GM21381 (cell line): ENCODE results near the gene ARHGAP45.

ENCODE experiments used
- ATAC-seq: cut with Tn5 transposase; IDR thresholded peaks from one replicate; pipeline ENCODE4 v1.9.1; 2021; ENCODE audit warnings: mild to moderate bottlenecking, moderate library complexity; ENCODE audit not compliant: unreplicated experiment

The ARHGAP45 gene

DNA sequence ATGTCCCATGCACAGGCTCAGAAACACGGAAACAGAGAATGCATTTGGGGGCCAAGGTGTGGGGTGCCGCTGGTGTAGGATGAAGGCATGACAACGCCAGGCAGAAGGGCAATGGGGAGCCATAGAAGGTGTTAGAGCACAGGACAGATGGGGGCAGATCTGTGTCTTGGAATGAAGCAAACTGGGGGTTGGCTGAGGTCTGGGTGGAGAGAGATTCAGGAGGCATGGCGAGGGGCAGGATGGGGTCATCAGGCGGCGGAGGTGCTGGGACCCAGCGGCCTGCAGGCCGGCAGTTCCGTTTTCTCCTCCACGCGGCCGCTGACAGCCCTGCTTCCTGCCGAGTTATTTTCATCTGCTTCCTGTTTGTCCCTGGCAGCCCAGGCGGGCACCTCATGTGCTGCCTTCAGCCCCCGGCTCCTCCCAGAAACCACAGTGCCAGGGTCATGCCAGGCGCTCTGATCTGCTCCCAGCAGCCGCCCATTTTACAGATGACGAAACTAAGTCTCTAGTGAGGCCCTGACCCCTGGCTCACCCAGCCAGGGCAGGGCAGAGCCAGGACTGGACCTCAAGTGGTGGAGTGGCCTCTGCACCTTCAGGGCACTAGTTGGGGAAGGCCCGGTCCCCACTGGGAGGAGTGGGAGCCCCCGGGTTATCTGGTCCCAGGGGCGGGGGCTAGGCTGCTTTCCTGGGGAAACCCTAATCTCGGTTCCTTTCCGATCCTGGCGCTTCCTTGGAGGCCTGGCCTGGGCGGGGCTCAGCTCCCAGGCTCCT lies 2.2 kb downstream of the ARHGAP45 start:
- ATAC-seq, result no peak

DNA sequence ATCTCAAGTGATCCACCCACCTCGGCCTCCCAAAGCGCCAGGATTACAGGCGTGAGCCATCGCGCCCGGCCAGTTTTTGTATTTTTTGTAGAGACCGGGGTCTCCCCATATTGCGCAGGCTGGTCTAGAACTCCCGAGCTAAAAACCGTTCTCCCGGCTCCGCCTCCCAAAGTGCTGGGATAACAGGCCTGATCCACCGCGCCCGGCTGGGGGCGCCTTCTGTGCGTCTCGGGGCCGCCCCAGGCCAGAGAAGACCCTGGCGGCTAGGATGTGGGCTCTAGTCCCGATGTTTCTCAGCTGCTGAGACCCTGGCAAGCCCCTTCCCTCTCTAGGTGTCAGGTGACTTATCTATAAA lies 3.6 kb downstream of the ARHGAP45 start:
- ATAC-seq, result no peak

DNA sequence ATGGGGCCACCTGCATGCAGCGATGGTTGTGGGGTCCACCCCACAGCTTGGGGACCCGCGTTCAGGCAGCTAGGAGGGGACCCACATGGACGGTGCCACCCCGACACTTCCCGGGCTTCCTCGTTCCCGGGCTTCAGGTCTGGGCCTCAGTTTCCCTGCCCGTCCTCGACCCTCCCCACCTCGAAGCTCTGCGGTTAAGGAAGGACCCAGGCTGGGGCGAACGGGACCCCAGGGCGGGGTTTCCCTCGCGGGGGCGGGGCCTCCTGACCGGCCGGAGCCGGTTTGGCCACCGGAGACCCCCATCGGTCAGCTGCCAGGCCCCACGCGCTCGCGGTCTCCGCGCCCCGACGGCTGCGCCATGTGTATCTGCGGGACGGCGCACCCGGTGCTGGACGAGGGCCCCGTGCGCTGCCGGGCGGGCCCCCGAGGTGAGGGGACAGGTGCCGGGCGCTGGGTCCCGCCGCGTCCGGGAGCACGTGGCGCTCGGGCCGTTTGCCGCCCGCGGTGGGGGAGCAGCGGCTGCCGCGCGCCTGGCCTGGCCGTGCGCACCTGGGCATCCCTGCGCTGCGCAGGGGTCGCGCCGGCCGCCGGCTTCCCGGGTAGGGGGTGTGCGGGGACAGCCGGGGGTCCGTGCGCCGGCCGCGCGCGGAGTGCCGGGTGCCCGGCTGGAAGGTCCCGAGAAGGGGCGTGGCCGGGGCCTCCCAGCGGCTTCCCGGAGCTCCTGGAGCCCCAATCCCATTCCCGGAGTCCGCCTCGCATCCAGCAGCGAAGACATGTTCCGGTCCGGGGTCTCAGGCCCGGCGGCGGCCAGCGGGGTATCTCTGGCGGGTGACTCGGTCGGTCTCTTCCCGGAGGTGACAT lies 4.2 kb downstream of the ARHGAP45 start:
- ATAC-seq, result no peak

DNA sequence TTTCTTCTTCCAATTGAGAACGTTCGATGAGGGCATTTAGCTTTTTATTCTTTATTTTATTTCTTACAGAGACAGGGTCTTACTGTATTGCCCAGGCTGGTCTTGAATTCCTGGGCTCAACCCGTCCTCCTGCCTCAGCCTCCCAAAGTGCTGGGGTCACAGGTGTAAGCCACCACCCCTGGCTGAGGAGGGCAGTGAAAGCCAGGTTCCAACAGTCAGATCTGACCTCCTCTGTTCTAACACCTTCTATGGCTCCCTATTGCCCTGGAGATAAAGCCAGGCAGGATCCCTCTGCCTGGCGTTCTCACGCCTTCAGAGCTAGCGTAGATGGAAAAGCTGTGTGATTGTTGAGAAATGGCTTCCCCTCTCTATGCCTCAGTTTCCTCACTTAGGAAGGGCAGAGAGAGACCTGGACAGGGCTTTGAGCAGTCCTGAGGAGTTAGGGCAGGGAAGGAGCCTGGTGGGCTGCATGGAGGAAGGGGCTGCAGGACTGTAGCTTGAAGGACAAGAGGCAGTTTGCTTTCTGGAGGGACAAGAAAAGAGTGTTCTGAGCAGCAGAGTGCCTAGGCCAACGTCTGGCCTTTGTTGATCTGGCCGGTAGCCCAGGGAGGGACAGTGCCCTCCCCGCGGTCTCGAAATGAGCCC lies 5.5 kb downstream of the ARHGAP45 start:
- no peak for ATAC-seq

DNA sequence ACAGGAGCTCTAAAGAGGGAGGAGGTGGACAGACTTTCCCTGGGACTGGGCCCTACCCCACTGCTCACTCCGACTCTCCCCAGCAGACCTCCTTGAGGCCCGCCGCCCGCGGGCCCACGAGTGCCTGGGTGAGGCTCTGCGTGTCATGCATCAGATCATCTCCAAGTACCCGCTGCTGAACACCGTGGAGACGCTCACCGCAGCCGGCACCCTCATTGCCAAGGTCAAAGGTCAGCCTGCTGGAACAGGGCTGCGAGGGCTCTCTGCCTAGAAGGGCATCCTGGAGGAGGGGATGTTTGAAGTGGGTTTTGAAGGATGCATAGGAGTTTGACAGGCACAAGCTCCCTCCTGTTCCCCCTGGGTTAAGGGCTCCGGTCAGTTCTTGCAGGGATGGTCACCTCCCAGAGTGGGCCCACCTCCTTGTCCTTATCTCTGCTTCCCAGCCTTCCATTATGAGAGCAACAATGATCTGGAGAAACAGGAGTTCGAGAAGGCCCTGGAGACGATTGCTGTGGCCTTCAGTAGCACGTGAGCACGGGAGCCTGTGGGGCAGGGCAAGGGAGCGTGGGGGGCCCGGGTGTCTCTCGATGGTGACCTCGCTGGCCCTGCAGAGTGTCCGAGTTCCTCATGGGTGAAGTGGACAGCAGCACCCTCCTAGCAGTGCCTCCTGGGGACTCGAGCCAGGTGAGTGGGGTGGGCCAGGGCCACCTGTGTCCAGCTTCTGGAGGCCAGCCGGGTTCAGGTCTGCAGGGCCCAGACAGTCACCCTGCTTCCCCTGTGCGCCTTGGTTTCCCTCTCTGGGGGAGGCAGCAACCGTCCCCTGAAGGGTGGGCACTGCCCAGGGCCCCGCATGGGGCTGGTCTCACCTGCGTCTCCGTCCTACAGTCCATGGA lies 6.3 kb downstream of the ARHGAP45 start:
- no peak for ATAC-seq

DNA sequence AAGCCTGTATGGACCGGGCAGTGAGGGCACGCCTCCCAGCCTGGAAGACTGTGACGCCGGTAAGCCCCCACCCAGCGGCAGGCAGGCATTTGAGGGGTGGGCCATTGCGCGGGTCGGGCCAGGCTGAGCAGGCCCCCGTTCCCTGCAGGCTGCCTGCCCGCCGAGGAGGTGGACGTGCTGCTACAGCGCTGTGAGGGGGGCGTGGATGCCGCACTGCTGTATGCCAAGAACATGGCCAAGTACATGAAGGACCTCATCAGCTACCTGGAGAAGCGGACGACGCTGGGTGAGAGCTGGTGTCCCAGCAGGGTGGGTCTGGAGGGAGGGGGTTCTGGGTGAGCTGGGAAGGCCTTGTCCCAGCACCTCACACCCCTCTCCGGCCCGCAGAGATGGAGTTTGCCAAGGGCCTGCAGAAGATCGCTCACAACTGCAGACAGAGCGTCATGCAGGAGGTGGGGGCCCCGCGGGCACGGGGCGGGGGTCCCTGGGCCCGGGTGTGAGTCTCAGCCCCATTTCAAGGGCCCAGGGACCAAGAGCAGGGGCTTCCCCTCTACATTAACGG lies 7.1 kb downstream of the ARHGAP45 start:
- no peak for ATAC-seq

DNA sequence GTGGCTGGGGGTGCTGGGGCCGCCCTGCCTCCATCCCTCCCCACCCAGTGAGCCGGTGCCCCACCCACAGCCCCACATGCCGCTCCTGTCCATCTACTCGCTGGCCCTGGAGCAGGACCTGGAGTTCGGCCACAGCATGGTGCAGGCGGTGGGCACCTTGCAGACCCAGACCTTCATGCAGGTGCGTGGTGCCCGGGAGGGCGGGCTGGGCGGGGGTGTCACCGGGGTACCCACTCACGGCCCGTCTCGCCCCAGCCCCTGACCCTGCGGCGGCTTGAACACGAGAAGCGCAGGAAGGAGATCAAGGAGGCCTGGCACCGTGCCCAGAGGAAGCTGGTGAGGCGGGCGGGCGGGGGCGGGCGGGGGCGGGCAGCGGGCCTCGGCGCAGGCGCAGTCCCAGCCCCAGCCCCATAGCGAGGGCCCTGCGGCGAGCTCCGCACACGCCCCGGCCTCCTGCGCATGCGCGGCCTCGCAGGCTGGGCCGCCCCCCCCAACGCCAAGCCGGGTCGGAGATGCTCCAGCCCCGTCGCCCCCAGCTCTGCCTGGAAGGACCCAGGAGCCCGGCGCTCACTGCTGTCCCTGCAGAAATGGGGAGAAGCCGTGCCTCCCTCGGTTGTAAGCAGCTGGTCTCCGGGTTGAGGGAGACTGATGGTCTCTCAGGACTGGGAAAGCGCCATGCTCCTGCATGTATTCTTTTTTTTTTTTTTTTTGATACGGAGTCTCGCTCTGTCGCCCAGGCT lies 7.7 kb downstream of the ARHGAP45 start:
- peak; percentile 52 for ATAC-seq

DNA sequence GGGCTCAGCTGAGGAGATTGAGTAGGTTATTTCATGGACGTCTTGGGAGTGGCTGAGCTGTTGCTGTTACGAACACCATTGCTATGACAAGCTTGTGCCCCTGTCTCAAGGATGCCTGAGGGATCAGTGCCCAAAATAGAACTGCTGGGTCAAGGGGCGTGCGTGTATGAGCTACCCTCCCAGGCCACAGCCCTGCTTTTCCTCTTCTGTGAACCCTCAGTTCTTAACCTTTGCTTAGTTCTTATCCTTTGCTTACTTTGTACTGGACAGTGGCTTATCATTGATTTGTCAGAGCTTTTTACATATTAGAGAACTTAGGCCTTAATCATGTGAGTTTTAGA lies 9.0 kb downstream of the ARHGAP45 start:
- ATAC-seq, result no peak

DNA sequence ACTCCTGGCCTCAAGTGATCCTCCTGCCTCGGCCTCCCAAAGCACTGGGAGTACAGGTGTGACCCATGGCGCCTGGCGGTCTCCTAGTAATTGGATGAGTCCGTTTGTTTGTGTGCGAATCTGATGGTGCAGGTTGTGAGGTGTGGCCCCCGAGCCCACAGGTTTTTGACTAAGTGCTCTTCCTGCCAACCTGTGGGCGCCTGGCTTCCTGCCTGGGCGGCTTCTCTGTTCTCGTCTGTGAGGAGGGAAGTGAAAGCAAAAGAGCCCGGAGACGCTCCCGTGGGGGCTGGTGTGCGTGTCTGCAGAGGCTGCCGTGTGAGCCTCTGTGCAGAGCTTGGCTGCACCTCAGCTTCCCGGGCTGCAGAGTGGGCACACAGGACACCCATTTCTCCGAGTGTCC lies 10.0 kb downstream of the ARHGAP45 start:
- peak; percentile 47 for ATAC-seq

DNA sequence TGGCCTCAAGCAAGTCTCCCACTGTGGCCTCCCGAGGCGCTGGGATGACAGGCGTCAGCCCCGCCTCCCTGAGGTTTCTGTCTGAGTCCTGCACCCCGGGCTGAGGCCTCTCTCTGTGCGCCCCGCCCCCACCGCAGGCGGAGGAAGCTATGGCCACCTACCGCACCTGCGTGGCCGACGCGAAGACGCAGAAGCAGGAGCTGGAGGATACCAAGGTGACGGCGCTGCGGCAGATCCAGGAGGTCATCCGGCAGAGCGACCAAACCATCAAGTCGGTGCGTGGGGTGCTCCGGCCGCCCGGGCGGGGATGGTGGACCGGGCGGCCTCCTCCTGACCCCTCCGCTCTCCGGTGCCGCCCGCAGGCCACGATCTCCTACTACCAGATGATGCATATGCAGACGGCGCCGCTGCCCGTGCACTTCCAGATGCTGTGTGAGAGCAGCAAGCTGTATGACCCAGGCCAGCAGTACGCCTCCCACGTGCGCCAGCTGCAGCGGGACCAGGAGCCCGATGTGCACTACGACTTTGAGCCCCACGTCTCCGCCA lies 12.7 kb downstream of the ARHGAP45 start:
- ATAC-seq, result no peak

DNA sequence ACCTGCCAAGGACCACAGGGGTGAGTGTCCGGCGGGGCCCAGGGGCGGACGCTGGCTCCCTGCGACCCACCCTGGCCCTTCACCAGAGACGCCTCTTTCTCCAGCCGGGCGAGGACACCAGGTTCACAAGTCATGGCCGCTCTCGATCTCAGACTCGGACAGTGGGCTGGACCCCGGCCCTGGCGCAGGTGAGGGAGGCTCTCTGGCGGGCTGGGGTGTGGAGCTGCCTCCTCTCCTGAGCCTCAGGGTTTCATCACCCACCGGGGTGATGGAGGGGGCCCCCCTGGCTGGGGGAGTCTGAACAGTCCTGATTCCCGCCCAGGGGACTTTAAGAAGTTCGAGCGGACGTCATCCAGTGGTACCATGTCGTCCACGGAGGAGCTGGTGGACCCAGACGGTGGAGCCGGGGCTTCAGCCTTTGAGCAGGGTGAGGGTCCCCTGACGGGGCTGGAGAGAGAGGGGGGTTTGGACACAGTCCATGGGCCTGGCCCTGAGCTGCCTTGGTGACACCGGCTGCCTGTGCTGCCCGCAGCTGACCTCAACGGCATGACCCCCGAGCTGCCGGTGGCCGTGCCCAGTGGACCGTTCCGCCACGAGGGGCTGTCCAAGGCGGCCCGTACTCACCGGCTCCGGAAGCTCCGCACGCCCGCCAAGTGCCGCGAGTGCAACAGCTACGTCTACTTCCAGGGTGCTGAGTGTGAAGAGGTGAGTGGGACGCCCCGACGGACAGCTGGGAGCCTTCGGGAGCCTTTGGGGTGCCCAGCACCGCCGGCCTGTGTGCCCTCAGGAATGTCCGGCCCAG lies 13.6 kb downstream of the ARHGAP45 start:
- no peak for ATAC-seq

DNA sequence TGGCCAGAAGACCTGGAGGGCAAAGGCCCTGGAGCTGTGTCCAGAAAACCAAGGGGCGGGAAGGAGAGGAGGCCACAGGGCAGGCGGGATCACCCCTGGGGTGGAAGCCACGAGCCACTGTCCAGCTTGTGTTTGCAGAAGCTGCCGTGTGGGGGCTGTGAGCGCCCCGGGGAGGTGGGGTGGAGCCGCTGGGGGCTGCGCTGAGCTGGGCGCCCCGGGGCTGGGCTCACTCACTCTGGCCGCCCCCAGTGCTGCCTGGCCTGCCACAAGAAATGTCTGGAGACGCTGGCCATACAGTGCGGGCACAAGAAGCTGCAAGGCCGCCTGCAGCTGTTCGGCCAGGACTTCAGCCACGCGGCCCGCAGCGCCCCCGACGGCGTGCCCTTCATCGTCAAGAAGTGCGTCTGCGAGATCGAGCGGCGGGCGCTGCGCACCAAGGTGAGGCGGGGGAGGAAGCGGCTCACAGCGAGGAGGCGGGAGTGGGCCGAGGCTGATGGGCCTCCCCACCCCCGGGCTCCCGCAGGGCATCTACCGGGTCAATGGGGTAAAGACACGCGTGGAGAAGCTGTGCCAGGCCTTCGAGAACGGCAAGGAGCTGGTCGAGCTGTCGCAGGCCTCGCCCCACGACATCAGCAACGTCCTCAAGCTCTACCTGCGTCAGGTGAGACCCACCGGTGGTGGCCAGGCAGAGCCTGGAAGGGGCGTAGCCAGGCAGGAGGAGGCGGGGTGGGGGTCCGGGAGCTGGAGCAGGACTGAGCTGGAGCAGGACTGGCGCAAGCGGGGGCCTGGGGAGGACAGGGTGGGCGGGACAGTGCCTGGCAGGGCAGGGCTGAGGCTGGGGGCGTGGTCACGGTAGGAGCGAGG lies 14.6 kb downstream of the ARHGAP45 start:
- ATAC-seq, result no peak

DNA sequence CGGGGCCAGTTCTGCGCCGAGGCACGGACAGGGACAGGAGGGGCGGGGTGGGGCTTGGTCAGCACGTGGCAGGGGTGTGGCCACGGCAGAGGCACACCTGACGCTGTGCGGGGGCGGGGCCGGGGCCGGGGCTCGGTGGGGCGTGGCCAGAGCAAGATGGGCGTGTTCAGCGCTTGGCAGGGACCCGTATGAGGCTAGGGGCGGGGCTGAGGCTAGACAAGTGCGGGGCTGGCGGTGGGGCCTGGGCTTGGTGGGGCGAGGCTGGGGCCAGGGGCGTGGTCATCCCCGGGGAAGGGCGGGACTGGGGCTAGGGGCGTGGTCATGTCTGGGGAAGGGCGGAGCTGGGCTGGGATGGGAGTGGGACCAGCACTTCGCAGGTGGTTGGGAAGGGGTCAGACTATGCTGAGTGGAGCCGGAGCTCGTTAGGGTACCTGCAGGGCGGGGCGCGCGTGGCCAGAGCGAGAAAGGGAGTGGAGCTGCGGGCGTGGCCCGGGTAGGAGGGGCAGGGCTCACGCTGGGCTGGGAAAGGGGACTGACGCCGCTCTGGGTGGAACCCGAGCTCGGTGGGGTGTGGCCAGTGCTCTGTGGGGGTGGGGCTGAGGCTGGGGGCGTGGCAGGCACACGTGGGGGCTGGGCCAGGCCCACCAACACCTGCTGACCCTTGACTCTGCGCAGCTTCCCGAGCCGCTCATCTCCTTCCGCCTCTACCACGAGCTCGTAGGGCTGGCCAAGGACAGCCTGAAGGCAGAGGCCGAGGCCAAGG lies 15.4 kb downstream of the ARHGAP45 start:
- no peak for ATAC-seq

DNA sequence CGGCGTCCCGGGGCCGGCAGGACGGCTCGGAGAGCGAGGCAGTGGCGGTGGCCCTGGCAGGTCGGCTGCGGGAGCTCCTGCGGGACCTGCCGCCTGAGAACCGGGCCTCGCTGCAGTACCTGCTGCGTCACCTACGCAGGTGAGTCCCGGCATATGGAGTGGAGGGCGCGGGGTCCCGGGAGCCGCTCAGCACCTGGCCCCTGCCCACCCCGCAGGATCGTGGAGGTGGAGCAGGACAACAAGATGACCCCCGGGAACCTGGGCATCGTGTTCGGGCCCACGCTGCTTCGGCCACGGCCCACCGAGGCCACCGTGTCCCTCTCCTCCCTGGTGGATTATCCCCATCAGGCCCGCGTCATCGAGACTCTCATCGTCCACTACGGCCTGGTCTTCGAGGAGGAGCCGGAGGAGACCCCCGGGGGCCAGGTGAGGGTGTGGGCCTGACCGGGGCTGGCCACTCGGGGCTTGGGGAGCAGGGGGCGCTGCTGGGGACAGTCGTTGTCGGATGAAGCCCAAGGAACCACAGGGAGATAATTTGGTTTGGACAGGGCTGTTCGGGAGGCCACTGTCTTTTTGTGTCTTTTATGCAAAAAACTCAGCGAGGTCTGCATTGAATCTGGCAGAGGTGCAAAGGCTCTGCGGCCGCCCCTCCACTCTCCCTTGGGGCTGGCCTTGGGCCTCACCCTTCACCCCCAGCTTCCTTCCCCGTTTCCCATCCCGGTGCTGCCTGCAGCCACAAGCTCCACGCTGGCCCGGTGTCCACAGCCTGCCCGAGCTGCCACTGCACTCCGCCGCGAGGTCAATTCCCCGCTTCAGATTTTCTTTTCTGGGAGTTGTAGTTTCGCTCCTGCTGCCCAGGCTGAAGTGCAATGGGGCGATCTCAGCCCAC lies 16.2 kb downstream of the ARHGAP45 start:
- ATAC-seq, result no peak

DNA sequence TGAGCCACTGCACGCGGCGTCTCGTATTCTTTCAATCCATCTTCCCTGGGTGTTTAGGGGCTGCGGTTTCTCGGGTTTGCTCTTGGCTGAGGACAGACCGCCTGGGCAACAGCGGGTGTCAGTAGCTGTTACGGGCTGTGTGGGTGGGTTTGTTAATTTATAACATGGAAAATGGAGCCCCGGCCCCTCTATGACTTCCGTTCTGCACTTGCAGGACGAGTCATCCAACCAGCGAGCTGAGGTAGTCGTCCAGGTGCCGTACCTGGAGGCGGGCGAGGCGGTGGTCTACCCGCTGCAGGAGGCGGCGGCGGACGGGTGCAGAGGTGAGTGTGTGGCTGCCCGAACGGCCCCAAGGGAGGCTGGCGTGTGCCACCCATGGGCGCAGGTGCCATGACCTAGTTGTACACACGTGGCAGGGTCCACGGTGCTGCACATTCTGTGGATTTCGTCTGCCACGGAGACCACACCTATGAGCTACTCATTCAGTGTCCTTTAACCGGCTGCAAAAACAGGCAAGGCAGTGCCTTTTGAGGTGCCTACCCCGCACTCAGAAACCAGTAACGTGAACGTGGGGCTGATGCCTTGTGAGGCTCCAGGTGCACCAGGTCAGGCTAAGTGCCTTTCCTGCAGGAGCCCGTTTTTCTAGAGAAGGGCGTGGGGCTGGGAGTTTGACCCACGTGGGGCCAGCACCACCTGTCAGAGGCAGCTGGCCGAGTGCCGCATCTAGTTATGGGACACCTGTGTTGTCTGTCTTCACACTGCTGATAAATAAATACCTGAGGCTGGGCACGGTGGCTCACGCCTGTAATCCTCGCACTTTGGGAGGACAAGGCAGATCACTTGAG lies 17.3 kb downstream of the ARHGAP45 start:
- no peak for ATAC-seq
